ENCODE results near the gene PITPNC1.

Gene PITPNC1

GRCh38 chr17:67520916-67521774 is 144.1 kb downstream of the PITPNC1 start:
- Histone ChIP-seq H3K79me2 (no peaks in the 10 kb centered on the region), H2AFZ (peak overlapping the region; percentile 59), H3K36me3 (ENCODE audit: control insufficient read depth, insufficient read depth, low read length) (no peaks in the 10 kb centered on the region), H3K4me1 (peaks cover 27% of the 10 kb centered on the region), H3K4me2 (ENCODE audit: low read length) (no peak overlapping the region), H3K27me3 (ENCODE audit: control insufficient read depth, insufficient read depth, low read length) (no peaks in the 10 kb centered on the region), H3K9me3 (ENCODE audit: control insufficient read depth, low read length) (no peaks in the 10 kb centered on the region), H3K9ac (no peak overlapping the region), H3K27ac (peak overlapping the region; percentile 47), H3K4me3 (ENCODE audit: low read depth, low read length) (no peak overlapping the region)
- no peak for TF ChIP-seq CTCF (IDR thresholded peaks at IDR 0.05)

GRCh38 chr17:67521775-67522069 is 144.6 kb downstream of the PITPNC1 start:
- Histone ChIP-seq H3K36me3 (ENCODE audit: control insufficient read depth, insufficient read depth, low read length) (no peaks in the 10 kb centered on the region), H3K27ac (peak overlapping the region; percentile 47), H3K9ac (no peak overlapping the region), H3K4me3 (ENCODE audit: low read depth, low read length) (no peak overlapping the region), H3K4me2 (ENCODE audit: low read length) (no peak overlapping the region), H3K4me1 (peaks cover 27% of the 10 kb centered on the region), H2AFZ (peak overlapping the region; percentile 4), H3K9me3 (ENCODE audit: control insufficient read depth, low read length) (no peaks in the 10 kb centered on the region), H3K79me2 (no peaks in the 10 kb centered on the region), H3K27me3 (ENCODE audit: control insufficient read depth, insufficient read depth, low read length) (no peaks in the 10 kb centered on the region)
- no peak for TF ChIP-seq CTCF (IDR thresholded peaks at IDR 0.05)

GRCh38 chr17:67523101-67523500 is 146.0 kb downstream of the PITPNC1 start:
- no peak overlapping the region for H3K9ac ChIP-seq
- no peaks in the 10 kb centered on the region for H3K36me3 ChIP-seq (ENCODE audit: control insufficient read depth, insufficient read depth, low read length)
- peaks cover 27% of the 10 kb centered on the region for H3K4me1 ChIP-seq
- H2AFZ ChIP-seq: no peak overlapping the region
- no peak for TF ChIP-seq CTCF (IDR thresholded peaks at IDR 0.05)
- no peak overlapping the region for H3K4me2 ChIP-seq (ENCODE audit: low read length)
- no peaks in the 10 kb centered on the region for H3K27me3 ChIP-seq (ENCODE audit: control insufficient read depth, insufficient read depth, low read length)
- H3K27ac ChIP-seq: no peak overlapping the region
- no peak overlapping the region for H3K4me3 ChIP-seq (ENCODE audit: low read depth, low read length)
- H3K9me3 ChIP-seq (ENCODE audit: control insufficient read depth, low read length): no peaks in the 10 kb centered on the region
- H3K79me2 ChIP-seq: no peaks in the 10 kb centered on the region

- Histone ChIP-seq H3K4me3 (ENCODE audit: low read depth, low read length) (no peak overlapping the region), H3K9ac (no peak overlapping the region), H3K4me1 (peaks cover 15% of the 10 kb centered on the region), H3K9me3 (ENCODE audit: control insufficient read depth, low read length) (no peaks in the 10 kb centered on the region), H3K4me2 (ENCODE audit: low read length) (no peak overlapping the region), H3K27me3 (ENCODE audit: control insufficient read depth, insufficient read depth, low read length) (no peaks in the 10 kb centered on the region), H3K36me3 (ENCODE audit: control insufficient read depth, insufficient read depth, low read length) (no peaks in the 10 kb centered on the region), H3K79me2 (no peaks in the 10 kb centered on the region), H3K27ac (no peak overlapping the region), H2AFZ (no peak overlapping the region)
- no peak for TF ChIP-seq CTCF (IDR thresholded peaks at IDR 0.05)
These were observed 148.4 kb downstream of the PITPNC1 start for GRCh38 chr17:67525239-67526135.
